Measurements from ENCODE around the gene CD22. TPM values are rescaled to one million over a fixed set of nuclear protein-coding genes. Genes with fewer than 3 reads are reported as not detected.

CD22 gene
- polyA plus RNA-seq, 1 donor (not counting 4 experiments of a cell fraction or from before 2014, with no cell fraction given), result 0.26 TPM

- FAIRE-seq, result no peak
- dilution Hi-C loops (cut with MboI; ENCODE audit: extremely low pct_ligation_motif_present, low sequenced_read_pairs), result no loop called here
Observed at GRCh38 chr19:35296644-35297514, 32.1 kb upstream of the CD22 start.

GRCh38 chr19:35297515-35297848 lies 31.5 kb upstream of the CD22 start:
- no peak for TF ChIP-seq EZH2 (IDR thresholded peaks at IDR 0.05; ENCODE audit: low read length)
- TF ChIP-seq CTCF (optimal IDR thresholded peaks at IDR 0.05 in 1 of 3, IDR thresholded peaks at IDR 0.05 in 1 of 3, conservative IDR thresholded peaks at IDR 0.05 in 1 of 3; ENCODE audit: extremely low read depth in 1 of 3, insufficient read depth in 2 of 3, low read length in 3 of 3), result no peak
- Histone ChIP-seq H3K27ac (ENCODE audit: control insufficient read depth, insufficient read depth, low read length) (no peak overlapping the region), H3K9me3 (ENCODE audit: control insufficient read depth, low read depth, low read length) (no peaks in the 10 kb centered on the region), H3K4me3 (ENCODE audit: control insufficient read depth in 2 of 3, extremely low read depth in 1 of 3, insufficient read depth in 2 of 3, low read depth in 1 of 3, low read length in 3 of 3) (no peak overlapping the region), H3K9ac (ENCODE audit: control insufficient read depth, extremely low read depth, insufficient read depth, low read length) (no peak overlapping the region), H3K4me1 (ENCODE audit: control insufficient read depth, extremely low read depth, insufficient read depth, low read length) (no peaks in the 10 kb centered on the region), H3K79me2 (ENCODE audit: control insufficient read depth, insufficient read depth, low read length) (no peaks in the 10 kb centered on the region), H3K36me3 (ENCODE audit: control insufficient read depth in 2 of 2, extremely low read depth in 1 of 2, insufficient read depth in 2 of 2, low read length in 2 of 2) (no peaks in the 10 kb centered on the region), H3K9me1 (ENCODE audit: control insufficient read depth, extremely low read depth, insufficient read depth, low read length) (no peaks in the 10 kb centered on the region), H3K27me3 (ENCODE audit: control insufficient read depth, extremely low read depth, insufficient read depth, low read length) (peaks cover 31% of the 10 kb centered on the region), H3K4me2 (ENCODE audit: control insufficient read depth, extremely low read depth, insufficient read depth, low read depth, low read length) (no peak overlapping the region), H4K20me1 (ENCODE audit: control insufficient read depth, extremely low read depth, insufficient read depth, low read length) (no peaks in the 10 kb centered on the region), H2AFZ (ENCODE audit: control insufficient read depth, low read length) (no peak overlapping the region)
- dilution Hi-C loops (cut with MboI; ENCODE audit: extremely low pct_ligation_motif_present, low sequenced_read_pairs), result no loop called here
- no peak for FAIRE-seq
- no peak for DNase-seq (ENCODE audit: low read depth, low spot score)

More at GRCh38 chr19:35296644-35297514, 32.1 kb upstream of the CD22 start:
- Histone ChIP-seq H3K79me2 (ENCODE audit: control insufficient read depth, insufficient read depth, low read length) (no peaks in the 10 kb centered on the region), H3K27ac (ENCODE audit: control insufficient read depth, insufficient read depth, low read length) (no peak overlapping the region), H3K4me2 (ENCODE audit: control insufficient read depth, extremely low read depth, insufficient read depth, low read depth, low read length) (no peak overlapping the region), H3K9me3 (ENCODE audit: control insufficient read depth, low read depth, low read length) (no peaks in the 10 kb centered on the region), H3K4me1 (ENCODE audit: control insufficient read depth, extremely low read depth, insufficient read depth, low read length) (no peaks in the 10 kb centered on the region), H4K20me1 (ENCODE audit: control insufficient read depth, extremely low read depth, insufficient read depth, low read length) (no peaks in the 10 kb centered on the region), H3K36me3 (ENCODE audit: control insufficient read depth in 2 of 2, extremely low read depth in 1 of 2, insufficient read depth in 2 of 2, low read length in 2 of 2) (no peaks in the 10 kb centered on the region), H3K9ac (ENCODE audit: control insufficient read depth, extremely low read depth, insufficient read depth, low read length) (no peak overlapping the region), H3K9me1 (ENCODE audit: control insufficient read depth, extremely low read depth, insufficient read depth, low read length) (no peaks in the 10 kb centered on the region), H3K4me3 (ENCODE audit: control insufficient read depth in 2 of 3, extremely low read depth in 1 of 3, insufficient read depth in 2 of 3, low read depth in 1 of 3, low read length in 3 of 3) (no peak overlapping the region), H3K27me3 (ENCODE audit: control insufficient read depth, extremely low read depth, insufficient read depth, low read length) (peaks cover 36% of the 10 kb centered on the region), H2AFZ (ENCODE audit: control insufficient read depth, low read length) (no peak overlapping the region)
- no peak for TF ChIP-seq EZH2 (IDR thresholded peaks at IDR 0.05; ENCODE audit: low read length)
- no peak for DNase-seq (ENCODE audit: low read depth, low spot score)

Data from keratinocyte (primary cell).